ENCODE results near the gene SLC35C1. TPM values are rescaled to one million over a fixed set of nuclear protein-coding genes. Genes with fewer than 3 reads are reported as not detected.
"Not testable (repeated sequence)": the region's sequence is repeated elsewhere in the genome, so short reads cannot be mapped to it uniquely, and the experiment has no call there.

Gene SLC35C1
- total RNA-seq, 1 experiment from 2014 or later, result 3.5 TPM

DNA sequence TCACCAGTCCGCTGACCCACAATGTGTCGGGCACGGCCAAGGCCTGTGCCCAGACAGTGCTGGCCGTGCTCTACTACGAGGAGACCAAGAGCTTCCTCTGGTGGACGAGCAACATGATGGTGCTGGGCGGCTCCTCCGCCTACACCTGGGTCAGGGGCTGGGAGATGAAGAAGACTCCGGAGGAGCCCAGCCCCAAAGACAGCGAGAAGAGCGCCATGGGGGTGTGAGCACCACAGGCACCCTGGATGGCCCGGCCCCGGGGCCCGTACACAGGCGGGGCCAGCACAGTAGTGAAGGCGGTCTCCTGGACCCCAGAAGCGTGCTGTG, 6.1 kb downstream of the SLC35C1 start:
- DNase-seq (ENCODE audit: low read depth), result no peak

GRCh38 chr11:45811571-45812290, 6.8 kb downstream of the SLC35C1 start:
- no peak for DNase-seq (ENCODE audit: low read depth)

DNA sequence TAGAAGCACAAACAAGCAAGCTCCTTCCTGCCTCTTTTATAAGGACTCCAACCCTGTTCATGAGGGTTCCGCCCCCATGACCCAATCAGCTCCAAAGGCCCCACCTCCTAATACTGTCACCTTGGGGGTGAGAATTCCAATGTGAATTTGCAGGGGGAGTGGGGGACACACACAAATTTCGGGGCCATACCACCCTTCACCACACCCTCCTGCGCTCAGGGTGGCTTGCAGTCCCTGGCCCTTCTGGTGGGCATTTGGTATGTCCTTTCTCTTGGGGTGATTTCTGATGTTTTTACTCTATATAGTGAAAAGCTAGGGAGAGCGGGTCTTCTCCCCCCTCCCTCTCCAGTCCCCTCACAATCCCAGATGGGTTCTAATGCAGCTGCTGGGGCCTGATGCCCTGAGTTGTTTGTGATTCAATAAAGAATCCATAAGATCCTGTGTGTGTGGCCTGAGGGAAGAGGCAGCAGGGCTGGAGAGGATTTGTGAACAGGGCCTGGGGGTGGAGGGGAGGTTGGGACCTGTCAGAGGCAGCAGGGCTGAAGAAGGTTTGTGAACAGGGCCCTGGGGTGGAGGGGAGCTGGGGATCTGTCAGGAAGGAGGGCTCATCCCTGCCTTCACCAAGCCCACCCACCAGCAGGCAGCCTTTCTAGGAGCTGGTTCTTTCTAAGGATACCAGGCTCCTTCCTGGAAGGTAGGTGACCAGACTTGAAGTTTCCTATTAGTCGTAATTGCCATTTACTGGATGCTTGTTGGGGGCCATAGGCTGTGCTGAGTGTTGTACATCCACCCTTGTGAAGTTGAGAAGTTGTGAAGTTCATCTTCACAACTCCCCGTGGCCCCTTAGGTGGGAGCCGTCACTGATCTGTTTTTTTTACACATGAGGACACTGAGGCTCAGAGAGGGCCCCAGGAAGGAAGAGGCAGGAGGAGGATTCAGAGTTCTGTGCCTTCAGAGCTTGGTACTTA, 7.9 kb downstream of the SLC35C1 start:
- DNase-seq (ENCODE audit: low read depth), result no peak

DNA sequence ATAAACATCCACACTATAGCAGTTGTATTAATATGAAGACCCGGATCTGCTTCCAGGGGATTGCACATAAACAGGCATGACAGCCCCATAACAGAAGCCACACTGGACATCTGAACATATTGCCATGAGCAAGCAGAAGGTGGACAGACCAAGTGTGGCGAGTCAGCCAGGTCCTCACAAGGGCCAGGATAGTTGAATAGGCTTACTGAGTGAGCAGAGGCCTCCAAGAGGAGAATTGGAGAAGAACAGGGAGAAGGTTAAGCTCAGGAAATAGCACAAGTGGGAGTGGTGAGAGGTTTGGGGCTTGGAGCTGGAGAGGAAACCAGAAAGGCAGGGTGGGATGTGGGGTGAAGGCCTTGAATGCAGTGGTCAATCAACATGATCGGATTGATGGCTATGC, 10.8 kb downstream of the SLC35C1 start:
- DNase-seq (ENCODE audit: low read depth), result peak; percentile 18

DNA sequence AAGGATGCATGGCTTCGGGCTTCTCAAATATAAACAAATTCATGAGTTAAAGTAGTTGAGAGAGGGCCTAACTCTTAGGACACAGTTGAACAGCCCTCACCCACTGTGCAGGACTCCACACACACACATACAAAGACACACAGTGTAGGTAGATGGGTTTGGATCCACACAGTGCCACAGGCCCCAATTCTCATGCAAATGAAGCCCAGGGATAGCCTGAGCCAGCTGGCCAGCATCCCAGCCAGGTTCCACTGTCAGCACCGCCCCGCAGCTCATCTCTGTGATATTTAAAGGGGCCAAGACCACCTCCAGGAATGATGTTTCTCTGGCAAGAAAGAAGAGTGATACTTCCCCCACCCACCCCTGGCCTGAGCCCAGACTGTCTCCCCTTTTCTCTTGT, 11.7 kb downstream of the SLC35C1 start:
- no peak for DNase-seq (ENCODE audit: low read depth)

GRCh38 chr11:45817191-45817590, 12.2 kb downstream of the SLC35C1 start:
- DNase-seq (ENCODE audit: low read depth), result no peak

- no peak for DNase-seq (ENCODE audit: low read depth)
Measured at GRCh38 chr11:45818961-45819605, 14.1 kb downstream of the SLC35C1 start.

- DNase-seq (ENCODE audit: low read depth), result no peak
Measured at GRCh38 chr11:45820211-45820857, 15.4 kb downstream of the SLC35C1 start.

DNA sequence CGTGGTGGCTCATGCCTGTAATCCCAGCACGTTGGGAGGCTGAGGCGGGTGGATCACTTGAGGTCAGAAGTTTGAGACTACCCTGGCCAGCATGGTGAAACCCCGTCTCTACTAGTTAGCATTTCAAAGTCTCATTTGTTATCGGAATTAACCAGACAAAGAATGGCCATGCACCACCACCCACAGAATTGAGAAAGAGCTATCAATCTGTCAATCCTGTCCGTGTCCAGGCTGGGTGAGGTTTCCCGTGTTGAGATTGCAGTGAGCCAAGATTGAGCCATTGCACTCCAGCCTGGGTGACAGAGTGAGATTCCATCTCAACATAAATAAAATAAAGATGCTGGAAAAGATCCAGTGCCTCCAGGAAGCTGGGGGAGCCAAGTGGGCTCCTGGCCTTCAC, 21.5 kb downstream of the SLC35C1 start:
- not testable (repeated sequence) for DNase-seq (ENCODE audit: low read depth)

- no peak for DNase-seq (ENCODE audit: low read depth)
Measured at GRCh38 chr11:45827123-45827522, 22.2 kb downstream of the SLC35C1 start.

GRCh38 chr11:45828996-45829395, 24.0 kb downstream of the SLC35C1 start:
- DNase-seq (ENCODE audit: low read depth), result no peak

DNA sequence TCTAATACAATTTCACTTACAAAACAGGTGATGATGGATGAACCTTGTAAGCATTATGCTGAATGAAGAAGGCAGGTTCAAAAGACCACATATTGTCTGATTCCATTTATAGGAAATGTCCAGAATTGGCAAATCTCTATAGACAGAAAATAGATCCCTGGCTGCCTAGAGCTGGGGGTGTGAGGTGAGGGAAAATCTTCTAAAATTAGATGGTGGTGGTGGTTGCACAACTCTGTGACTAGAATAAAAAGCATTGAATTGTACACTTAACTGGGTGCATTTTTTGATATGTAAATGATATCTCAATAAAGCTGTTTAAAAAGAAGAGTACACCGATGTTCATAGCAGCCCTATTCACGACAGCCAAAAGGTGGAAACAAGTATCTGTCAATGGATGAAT, 25.6 kb downstream of the SLC35C1 start:
- DNase-seq (ENCODE audit: low read depth), result no peak

GRCh38 chr11:45832811-45833441, 28.0 kb downstream of the SLC35C1 start:
- no peak for DNase-seq (ENCODE audit: low read depth)

- no peak for DNase-seq (ENCODE audit: low read depth)
Measured at GRCh38 chr11:45833761-45834160, 28.8 kb downstream of the SLC35C1 start.

GRCh38 chr11:45834298-45834756, 29.4 kb downstream of the SLC35C1 start:
- DNase-seq (ENCODE audit: low read depth), result no peak

DNA sequence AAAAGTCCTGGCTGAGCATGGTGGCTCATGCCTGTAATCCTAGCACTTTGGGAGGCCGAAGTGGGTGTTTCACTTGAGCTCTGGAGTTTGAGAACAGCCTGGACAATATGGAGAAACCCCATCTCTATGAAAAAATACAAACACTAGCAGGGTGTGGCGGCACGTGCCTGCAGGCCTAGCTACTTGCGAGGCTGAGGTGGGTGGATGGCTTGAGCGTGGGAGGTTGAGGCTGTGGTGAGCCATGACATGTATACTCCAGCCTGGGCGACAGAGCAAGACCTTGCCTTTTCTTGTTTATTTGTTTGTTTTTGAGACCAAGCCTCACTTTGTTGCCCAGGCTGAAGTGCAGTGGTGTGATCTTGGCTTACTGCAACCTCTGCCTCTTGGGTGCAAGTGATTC, 34.3 kb downstream of the SLC35C1 start:
- no peak for DNase-seq (ENCODE audit: low read depth)

GRCh38 chr11:45840251-45840650, 35.3 kb downstream of the SLC35C1 start:
- DNase-seq (ENCODE audit: low read depth), result not testable (repeated sequence)

DNA sequence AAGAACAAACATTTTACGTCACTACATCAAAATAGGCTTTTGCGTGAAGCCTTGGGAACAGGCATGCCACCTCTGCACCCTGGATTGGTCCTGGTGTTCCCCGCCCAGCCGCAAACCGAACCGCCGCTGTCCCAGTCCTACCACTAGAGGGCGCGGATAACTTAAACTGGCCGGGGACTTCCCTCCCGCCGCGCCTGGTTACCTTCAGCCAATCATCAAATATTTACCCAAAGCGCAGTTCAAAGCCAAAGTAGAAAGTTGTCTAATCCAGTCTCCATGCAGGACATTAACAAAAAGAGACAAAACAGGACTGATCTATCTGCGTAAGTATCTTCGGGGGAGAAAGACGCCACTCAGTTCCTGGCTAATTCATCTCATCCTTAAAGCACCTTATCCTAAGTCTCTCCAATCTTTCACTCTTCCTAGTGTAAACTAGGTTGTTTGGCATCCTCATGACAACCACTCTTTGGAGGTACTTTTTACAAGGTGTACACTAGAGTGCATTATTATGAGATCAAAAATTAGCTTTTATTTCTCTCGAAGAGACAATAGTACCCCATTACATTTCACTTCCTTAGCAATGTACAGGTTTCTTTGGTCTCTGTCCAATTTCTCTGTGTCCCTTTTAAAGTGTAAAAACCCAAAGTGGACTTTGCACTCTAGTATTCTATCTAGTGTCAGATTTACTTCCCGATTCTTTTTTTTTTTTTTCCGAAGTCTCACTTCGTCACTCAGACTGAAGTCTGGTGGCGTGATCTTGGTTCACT, 38.4 kb downstream of the SLC35C1 start:
- peak; percentile 83 for DNase-seq (ENCODE audit: low read depth)

GRCh38 chr11:45844822-45845578, 40.1 kb downstream of the SLC35C1 start:
- DNase-seq (ENCODE audit: low read depth), result no peak

DNA sequence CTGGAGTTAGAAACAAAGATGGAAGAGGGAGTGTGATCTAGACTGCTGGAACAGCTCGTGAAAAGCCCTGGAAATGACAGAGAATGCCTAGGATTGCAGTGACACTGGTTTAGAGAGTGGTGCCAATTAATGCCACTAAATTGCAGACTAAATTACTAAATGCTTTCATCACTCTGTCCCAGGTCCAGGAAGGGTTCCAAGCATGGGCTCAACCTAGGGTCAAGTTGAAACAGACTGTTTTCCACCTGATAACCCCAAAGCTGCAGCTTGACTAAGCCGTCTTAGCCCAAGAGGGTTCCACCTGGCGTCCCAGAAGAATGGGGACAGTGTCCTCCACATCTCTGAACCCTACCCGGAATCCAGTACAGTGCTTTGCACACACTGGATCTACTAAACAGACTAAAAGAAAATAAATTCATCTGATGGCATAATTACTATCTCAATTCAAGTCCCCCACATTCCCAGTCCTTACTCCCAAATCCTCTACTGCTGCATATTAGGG, 41.3 kb downstream of the SLC35C1 start:
- no peak for DNase-seq (ENCODE audit: low read depth)

Data from Daoy (cell line).